H9 (cell line): Measurements from ENCODE around the gene CLK4. TPM values are rescaled to one million over a fixed set of nuclear protein-coding genes. Genes with fewer than 3 reads are reported as not detected.

ENCODE experiments used
- DNase-seq: peaks from one replicate; pipeline ENCODE4 v3.0.0-alpha.2; 2017
- H2AFZ ChIP-seq: one replicate; pipeline ENCODE4 v1.6.1; 2013; ENCODE audit warnings: mild to moderate bottlenecking, low read length, control low read depth, moderate library complexity
- H2AK5ac ChIP-seq: 2 replicates; pipeline ENCODE4 v1.6.1; 2013; ENCODE audit warnings: low read length, control low read depth, mixed read lengths; ENCODE audit not compliant: insufficient read length
- H2BK120ac ChIP-seq: one replicate; pipeline ENCODE4 v1.6.1; 2013; ENCODE audit warnings: low read depth, mild to moderate bottlenecking, low read length, control low read depth, inconsistent platforms; ENCODE audit not compliant: poor library complexity, severe bottlenecking
- H2BK12ac ChIP-seq: 2 replicates; pipeline ENCODE4 v1.6.1; 2013; ENCODE audit warnings: low read length, control low read depth, mixed read lengths, low read depth; ENCODE audit not compliant: insufficient read length
- H2BK15ac ChIP-seq: 2 replicates; pipeline ENCODE4 v1.6.1; 2013; ENCODE audit warnings: low read depth, low read length, control low read depth
- H2BK20ac ChIP-seq: one replicate; pipeline ENCODE4 v1.6.1; 2013; ENCODE audit warnings: low read depth, mild to moderate bottlenecking, low read length, control low read depth, inconsistent platforms; ENCODE audit not compliant: poor library complexity, severe bottlenecking
- H2BK5ac ChIP-seq: 2 replicates; pipeline ENCODE4 v1.6.1; 2013; ENCODE audit warnings: low read length, control low read depth, mixed read lengths; ENCODE audit not compliant: insufficient read length
- H3K14ac ChIP-seq: 2 replicates; pipeline ENCODE4 v1.6.1; 2013; ENCODE audit warnings: low read length, control low read depth; ENCODE audit not compliant: insufficient read depth
- H3K18ac ChIP-seq: 2 replicates; pipeline ENCODE4 v1.6.1; 2013; ENCODE audit warnings: low read depth, mild to moderate bottlenecking, mixed read lengths, low read length, control low read depth; ENCODE audit not compliant: insufficient read length
- H3K23ac ChIP-seq: 2 replicates; pipeline ENCODE4 v1.6.1; 2013; ENCODE audit warnings: low read length, control low read depth, mixed read lengths, low read depth; ENCODE audit not compliant: insufficient read length
- H3K23me2 ChIP-seq: 2 replicates; pipeline ENCODE4 v1.6.1; 2013; ENCODE audit warnings: low read depth, mild to moderate bottlenecking, mixed read lengths, low read length, control low read depth; ENCODE audit not compliant: insufficient read length, poor library complexity, severe bottlenecking
- H3K27ac ChIP-seq: 2 replicates; pipeline ENCODE4 v1.5.1; 2013; ENCODE audit warnings: low read length, control low read depth, mixed read lengths, low read depth; ENCODE audit not compliant: insufficient read length
- H3K27me3 ChIP-seq: 2 replicates; pipeline ENCODE4 v1.6.1; 2013; ENCODE audit warnings: low read length, control low read depth, inconsistent platforms; ENCODE audit not compliant: insufficient read depth
- H3K4ac ChIP-seq: 2 replicates; pipeline ENCODE4 v1.6.1; 2013; ENCODE audit warnings: low read depth, mild to moderate bottlenecking, control low read depth, inconsistent platforms, low read length, moderate library complexity
- H3K4me1 ChIP-seq: 2 replicates; pipeline ENCODE4 v1.6.1; 2013; ENCODE audit warnings: low read length, control low read depth, inconsistent platforms; ENCODE audit not compliant: insufficient read depth
- H3K4me2 ChIP-seq: 2 replicates; pipeline ENCODE4 v1.6.1; 2013; ENCODE audit warnings: low read length, control low read depth, mixed read lengths; ENCODE audit not compliant: insufficient read length, insufficient read depth
- H3K56ac ChIP-seq: 2 replicates; pipeline ENCODE4 v1.6.1; 2013; ENCODE audit warnings: low read depth, mild to moderate bottlenecking, mixed read lengths, low read length, control low read depth; ENCODE audit not compliant: insufficient read length
- H3K79me1 ChIP-seq: 2 replicates; pipeline ENCODE4 v1.6.1; 2013; ENCODE audit warnings: low read depth, mild to moderate bottlenecking, moderate library complexity, low read length, control low read depth, inconsistent platforms; ENCODE audit not compliant: insufficient read depth, poor library complexity, severe bottlenecking
- H3K79me2 ChIP-seq: 2 replicates; pipeline ENCODE4 v1.6.1; 2013; ENCODE audit warnings: low read length, control low read depth, inconsistent platforms; ENCODE audit not compliant: insufficient read depth
- H3K9ac ChIP-seq: 2 replicates; pipeline ENCODE4 v1.6.1; 2013; ENCODE audit warnings: low read length, control low read depth, mixed read lengths; ENCODE audit not compliant: insufficient read length; ENCODE audit errors: extremely low read depth
- H3K9me3 ChIP-seq: one replicate; pipeline ENCODE4 v1.6.1; 2013; ENCODE audit warnings: low read depth, low read length, inconsistent platforms; ENCODE audit not compliant: control insufficient read depth
- H3T11ph ChIP-seq: one replicate; pipeline ENCODE4 v1.6.1; 2013; ENCODE audit warnings: mild to moderate bottlenecking, low read length, control low read depth, inconsistent platforms
- H4K20me1 ChIP-seq: one replicate; pipeline ENCODE4 v1.6.1; 2013; ENCODE audit not compliant: control insufficient read depth, insufficient read length, insufficient read depth
- H4K5ac ChIP-seq: 2 replicates; pipeline ENCODE4 v1.6.1; 2013; ENCODE audit warnings: low read depth, mild to moderate bottlenecking, mixed read lengths, low read length, control low read depth; ENCODE audit not compliant: insufficient read length
- H4K8ac ChIP-seq: replicated peaks from 2 replicates; pipeline ENCODE4 v1.6.1; 2013; ENCODE audit warnings: low read length, control low read depth, mixed read lengths, low read depth; ENCODE audit not compliant: insufficient read length
- H4K91ac ChIP-seq: 2 replicates; pipeline ENCODE4 v1.6.1; 2013; ENCODE audit warnings: low read depth, mild to moderate bottlenecking, moderate library complexity, mixed read lengths, low read length, control low read depth; ENCODE audit not compliant: insufficient read length
- H3K27ac Mint-ChIP-seq, 3 experiments: 2 replicates in 2 of 3; 3 replicates in 1 of 3; pipeline ENCODE4 v1.8.0; 2020 to 2021; ENCODE audit warnings: mixed read lengths in 3 of 3, mild to moderate bottlenecking in 1 of 3, moderate library complexity in 1 of 3
- H3K27me3 Mint-ChIP-seq: 2 replicates; pipeline ENCODE4 v1.8.0; 2021; ENCODE audit warnings: low read depth, mild to moderate bottlenecking, moderate library complexity, mixed read lengths
- H3K36me3 Mint-ChIP-seq, 3 experiments: 2 replicates in 2 of 3; 3 replicates in 1 of 3; pipeline ENCODE4 v1.8.0; 2020 to 2021; ENCODE audit warnings: low read depth in 3 of 3, mixed read lengths in 3 of 3; ENCODE audit not compliant: insufficient read depth in 1 of 3
- H3K4me1 Mint-ChIP-seq, 2 experiments: 2 replicates each; pipeline ENCODE4 v1.8.0; 2020; ENCODE audit warnings: mixed read lengths in 2 of 2
- H3K4me3 Mint-ChIP-seq, 2 experiments: 2 replicates in 1 of 2; 3 replicates in 1 of 2; pipeline ENCODE4 v1.8.0; 2020 to 2021; ENCODE audit warnings: mild to moderate bottlenecking in 2 of 2, mixed read lengths in 2 of 2, moderate library complexity in 1 of 2
- H3K9me3 Mint-ChIP-seq, 2 experiments: 2 replicates in 1 of 2; 3 replicates in 1 of 2; pipeline ENCODE4 v1.8.0; 2020; ENCODE audit warnings: mild to moderate bottlenecking in 2 of 2, mixed read lengths in 2 of 2, moderate library complexity in 1 of 2
- CTCF ChIP-seq: fragments of 200-600 bp; sonication (generic); conservative IDR thresholded peaks from 3 replicates; pipeline ENCODE4 v1.8.0; 2021; ENCODE audit warnings: antibody characterized with exemption, mild to moderate bottlenecking
- WGBS: extraction: QIAGEN DNeasy Blood & Tissue Kit; methylation state at CpG from one replicate; pipeline ENCODE4 v1.1.7; 2013; ENCODE audit warnings: missing lambda C conversion rate, low lambda C conversion rate, mixed read lengths; ENCODE audit not compliant: insufficient read length; ENCODE audit errors: extremely low coverage; 5-methylcytosine and 5-hydroxymethylcytosine counted together
- total RNA-seq: library from RNA; stranded (reverse); gene quantifications from 2 replicates; pipeline ENCODE4 v1.2.1, GENCODE V29; 2021

Gene CLK4
- total RNA-seq, 1 experiment from 2014 or later = 12.5 TPM

- H4K20me1 ChIP-seq = no peaks in the 10 kb centered on the region
- H4K8ac ChIP-seq = no peak overlapping the region
- WGBS = no CpG with 5 or more reads among the region's 4 CpGs
- H3K9me3 ChIP-seq = no peaks in the 10 kb centered on the region
- H2BK120ac ChIP-seq = no peak overlapping the region
- H2BK20ac ChIP-seq = no peak overlapping the region
- H3K56ac ChIP-seq = no peak overlapping the region
- H3T11ph ChIP-seq = no peak overlapping the region
- H2BK12ac ChIP-seq = no peak overlapping the region
- no peak overlapping the region for H3K4ac ChIP-seq
- H3K4me1 Mint-ChIP-seq = peaks cover 38 to 48% of the 10 kb centered on the region in 2 experiments
- no peaks in the 10 kb centered on the region for H3K27me3 ChIP-seq
- H3K4me2 ChIP-seq = no peak overlapping the region
- peaks cover 8% of the 10 kb centered on the region; the same call in 1 of the 2 replicates for H3K4me1 ChIP-seq
- no peak overlapping the region for H2BK5ac ChIP-seq
- no peak overlapping the region for H2AK5ac ChIP-seq
- peaks cover 6 to 36% (median 30%) of the 10 kb centered on the region in 3 experiments for H3K36me3 Mint-ChIP-seq
- H3K18ac ChIP-seq = no peak overlapping the region
- H3K14ac ChIP-seq = no peak overlapping the region
- no peak overlapping the region for H3K4me3 Mint-ChIP-seq
- DNase-seq = no peak
- no peak overlapping the region for H3K27ac Mint-ChIP-seq
- no peak overlapping the region for H2BK15ac ChIP-seq
- H3K27me3 Mint-ChIP-seq = peaks cover 6% of the 10 kb centered on the region
- peaks cover 0 to 2% of the 10 kb centered on the region in 2 experiments; a peak in 3 of 5 replicates for H3K9me3 Mint-ChIP-seq
- no peak overlapping the region for H3K23ac ChIP-seq
- peaks cover 11% of the 10 kb centered on the region for H3K23me2 ChIP-seq
- no peak overlapping the region for H3K9ac ChIP-seq
- no peak overlapping the region for H4K5ac ChIP-seq
- no peak for TF ChIP-seq CTCF
- peaks cover 7% of the 10 kb centered on the region for H3K79me1 ChIP-seq
- H3K27ac ChIP-seq = no peak overlapping the region
- H2AFZ ChIP-seq = no peak overlapping the region
- no peak overlapping the region for H4K91ac ChIP-seq
- peaks cover 10% of the 10 kb centered on the region; the same call in 1 of the 2 replicates for H3K79me2 ChIP-seq
Measured at GRCh38 chr5:178622679-178623247, 4.1 kb downstream of the CLK4 start.
